SU-DHL-6 (cell line): ENCODE results near the gene SMPD3.

ENCODE experiments used
- CTCF ChIP-seq: fragments of 200-600 bp; sonication (generic); IDR thresholded peaks from one replicate; pipeline ENCODE4 v1.5.1; 2017; ENCODE audit warnings: antibody characterized with exemption, mild to moderate bottlenecking, low read length, moderate library complexity; ENCODE audit not compliant: insufficient read depth, poor library complexity, severe bottlenecking
- EZH2phosphoT487 ChIP-seq: fragments of 200-600 bp; sonication (generic), shearing (Covaris generic); conservative IDR thresholded peaks from 2 replicates; pipeline ENCODE4 v1.6.1; 2018; ENCODE audit warnings: mild to moderate bottlenecking, antibody characterized with exemption, low read length, moderate library complexity, mixed read lengths

- TF ChIP-seq CTCF (no peak), EZH2phosphoT487 (no peak)
Measured at GRCh38 chr16:68432701-68433100, 15.6 kb downstream of the SMPD3 start.
